Measurements from ENCODE around the gene DIP2B. TPM values are rescaled to one million over a fixed set of nuclear protein-coding genes. Genes with fewer than 3 reads are reported as not detected.

The DIP2B gene
- total RNA-seq, 1 donor from 2014 or later = 37.1 TPM

- no peak for DNase-seq (ENCODE audit: low spot score)
- no peaks in the 10 kb centered on the region for H3K36me3 ChIP-seq
- H3K27me3 ChIP-seq = no peaks in the 10 kb centered on the region
- H3K27ac Mint-ChIP-seq = no peak overlapping the region
- no peaks in the 10 kb centered on the region for H3K79me2 ChIP-seq (ENCODE audit: low read depth)
- TF ChIP-seq CTCF (IDR thresholded peaks at IDR 0.05) (no peak), EZH2phosphoT487 (IDR thresholded peaks at IDR 0.05) (no peak), EZH2 (IDR thresholded peaks at IDR 0.05) (no peak)
- no peaks in the 10 kb centered on the region for H3K9me3 Mint-ChIP-seq
- H3K27ac ChIP-seq = no peak overlapping the region
- no peaks in the 10 kb centered on the region for H4K20me1 ChIP-seq (ENCODE audit: low read depth)
- H3K9ac ChIP-seq = no peak overlapping the region
- H3K4me3 ChIP-seq = no peak overlapping the region
- H3K27me3 Mint-ChIP-seq (ENCODE audit: insufficient read depth, low read depth) = no peaks in the 10 kb centered on the region
- H3F3A ChIP-seq (ENCODE audit: low read depth) = no peaks in the 10 kb centered on the region
- H3K4me3 Mint-ChIP-seq = no peak overlapping the region
- H3K4me1 ChIP-seq = no peaks in the 10 kb centered on the region
- H2AFZ ChIP-seq (replicated peaks) = no peak overlapping the region
- H3K4me2 ChIP-seq = no peak overlapping the region
- peaks cover 29% of the 10 kb centered on the region for H3K36me3 Mint-ChIP-seq
- H3K4me1 Mint-ChIP-seq = peaks cover 5% of the 10 kb centered on the region
- H3K9me3 ChIP-seq (ENCODE audit: low read depth) = no peaks in the 10 kb centered on the region
Measured at GRCh38 chr12:50742776-50743175, 238.0 kb downstream of the DIP2B start.

- H3K36me3 ChIP-seq = no peaks in the 10 kb centered on the region
- no peak overlapping the region for H3K4me3 Mint-ChIP-seq
- no peaks in the 10 kb centered on the region for H3K27me3 Mint-ChIP-seq (ENCODE audit: insufficient read depth, low read depth)
Measured at GRCh38 chr12:50745861-50746260, 241.1 kb downstream of the DIP2B start.

GRCh38 chr12:50746431-50746830 is 241.6 kb downstream of the DIP2B start:
- Mint-ChIP-seq H3K27ac (no peak overlapping the region), H3K27me3 (ENCODE audit: insufficient read depth, low read depth) (no peaks in the 10 kb centered on the region), H3K36me3 (peaks cover 26% of the 10 kb centered on the region), H3K9me3 (no peaks in the 10 kb centered on the region), H3K4me1 (no peaks in the 10 kb centered on the region), H3K4me3 (no peak overlapping the region)
- Histone ChIP-seq H4K20me1 (ENCODE audit: low read depth) (no peaks in the 10 kb centered on the region), H3K4me1 (no peaks in the 10 kb centered on the region), H3F3A (ENCODE audit: low read depth) (no peaks in the 10 kb centered on the region), H3K27me3 (no peaks in the 10 kb centered on the region), H3K9me3 (ENCODE audit: low read depth) (no peaks in the 10 kb centered on the region), H2AFZ (replicated peaks) (no peak overlapping the region), H3K27ac (no peak overlapping the region), H3K4me2 (no peak overlapping the region), H3K9ac (no peak overlapping the region), H3K79me2 (ENCODE audit: low read depth) (no peaks in the 10 kb centered on the region), H3K4me3 (no peak overlapping the region), H3K36me3 (no peaks in the 10 kb centered on the region)
- no peak for DNase-seq (ENCODE audit: low spot score)
- TF ChIP-seq EZH2 (IDR thresholded peaks at IDR 0.05) (no peak), CTCF (IDR thresholded peaks at IDR 0.05) (no peak), EZH2phosphoT487 (IDR thresholded peaks at IDR 0.05) (no peak)

More at GRCh38 chr12:50745861-50746260, 241.1 kb downstream of the DIP2B start:
- H3F3A ChIP-seq (ENCODE audit: low read depth) = no peaks in the 10 kb centered on the region
- no peaks in the 10 kb centered on the region for H3K27me3 ChIP-seq
- TF ChIP-seq EZH2phosphoT487 (IDR thresholded peaks at IDR 0.05) (no peak), EZH2 (IDR thresholded peaks at IDR 0.05) (no peak), CTCF (IDR thresholded peaks at IDR 0.05) (no peak)
- no peaks in the 10 kb centered on the region for H3K79me2 ChIP-seq (ENCODE audit: low read depth)
- no peaks in the 10 kb centered on the region for H3K9me3 ChIP-seq (ENCODE audit: low read depth)
- H3K4me3 ChIP-seq = no peak overlapping the region
- H3K4me2 ChIP-seq = no peak overlapping the region
- no peaks in the 10 kb centered on the region for H3K4me1 ChIP-seq
- no peak overlapping the region for H3K9ac ChIP-seq
- DNase-seq (ENCODE audit: low spot score) = no peak
- H3K36me3 Mint-ChIP-seq = peaks cover 26% of the 10 kb centered on the region
- H3K9me3 Mint-ChIP-seq = no peaks in the 10 kb centered on the region
- H4K20me1 ChIP-seq (ENCODE audit: low read depth) = no peaks in the 10 kb centered on the region
- H3K4me1 Mint-ChIP-seq = peaks cover 3% of the 10 kb centered on the region
- no peak overlapping the region for H3K27ac Mint-ChIP-seq
- H3K27ac ChIP-seq = no peak overlapping the region
- no peak overlapping the region for H2AFZ ChIP-seq (replicated peaks)

All from neural progenitor cell (in vitro differentiated cells).